ENCODE data around the gene LPIN1. TPM values are rescaled to one million over a fixed set of nuclear protein-coding genes. Genes with fewer than 3 reads are reported as not detected.

The LPIN1 gene
- total RNA-seq, 1 donor from 2014 or later = 12.1 TPM

DNA sequence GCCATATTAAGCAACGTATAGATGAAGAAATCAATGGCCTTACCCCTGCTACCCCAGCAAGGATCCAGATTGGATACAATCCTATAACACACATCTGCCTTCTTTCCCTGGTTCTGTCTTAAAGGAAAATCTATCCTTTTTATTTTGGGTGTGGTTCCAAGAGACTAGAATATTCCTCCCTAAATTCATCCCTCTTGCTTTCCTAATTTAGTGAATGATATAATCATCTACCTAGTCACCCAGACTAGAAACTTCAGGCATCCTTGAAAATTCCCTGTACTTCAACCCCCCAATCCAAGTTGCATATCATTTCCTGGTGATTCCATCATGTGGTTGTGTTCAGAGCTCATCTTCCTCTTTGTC lies 35.1 kb upstream of the LPIN1 start:
- Histone ChIP-seq H3K4me3 (ENCODE audit: low read depth, low read length) (no peak overlapping the region), H3K36me3 (ENCODE audit: control insufficient read depth, insufficient read depth, low read length) (no peaks in the 10 kb centered on the region), H3K27me3 (ENCODE audit: control insufficient read depth, insufficient read depth, low read length) (no peaks in the 10 kb centered on the region)
- DNase-seq (ENCODE audit: low read depth) (no peak), FAIRE-seq (no peak)
- TF ChIP-seq, protein P1, sequence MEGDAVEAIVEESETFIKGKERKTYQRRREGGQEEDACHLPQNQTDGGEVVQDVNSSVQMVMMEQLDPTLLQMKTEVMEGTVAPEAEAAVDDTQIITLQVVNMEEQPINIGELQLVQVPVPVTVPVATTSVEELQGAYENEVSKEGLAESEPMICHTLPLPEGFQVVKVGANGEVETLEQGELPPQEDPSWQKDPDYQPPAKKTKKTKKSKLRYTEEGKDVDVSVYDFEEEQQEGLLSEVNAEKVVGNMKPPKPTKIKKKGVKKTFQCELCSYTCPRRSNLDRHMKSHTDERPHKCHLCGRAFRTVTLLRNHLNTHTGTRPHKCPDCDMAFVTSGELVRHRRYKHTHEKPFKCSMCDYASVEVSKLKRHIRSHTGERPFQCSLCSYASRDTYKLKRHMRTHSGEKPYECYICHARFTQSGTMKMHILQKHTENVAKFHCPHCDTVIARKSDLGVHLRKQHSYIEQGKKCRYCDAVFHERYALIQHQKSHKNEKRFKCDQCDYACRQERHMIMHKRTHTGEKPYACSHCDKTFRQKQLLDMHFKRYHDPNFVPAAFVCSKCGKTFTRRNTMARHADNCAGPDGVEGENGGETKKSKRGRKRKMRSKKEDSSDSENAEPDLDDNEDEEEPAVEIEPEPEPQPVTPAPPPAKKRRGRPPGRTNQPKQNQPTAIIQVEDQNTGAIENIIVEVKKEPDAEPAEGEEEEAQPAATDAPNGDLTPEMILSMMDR (IDR thresholded peaks at IDR 0.05; ENCODE audit: insufficient read depth, low read length, severe bottlenecking) = no peak

DNA sequence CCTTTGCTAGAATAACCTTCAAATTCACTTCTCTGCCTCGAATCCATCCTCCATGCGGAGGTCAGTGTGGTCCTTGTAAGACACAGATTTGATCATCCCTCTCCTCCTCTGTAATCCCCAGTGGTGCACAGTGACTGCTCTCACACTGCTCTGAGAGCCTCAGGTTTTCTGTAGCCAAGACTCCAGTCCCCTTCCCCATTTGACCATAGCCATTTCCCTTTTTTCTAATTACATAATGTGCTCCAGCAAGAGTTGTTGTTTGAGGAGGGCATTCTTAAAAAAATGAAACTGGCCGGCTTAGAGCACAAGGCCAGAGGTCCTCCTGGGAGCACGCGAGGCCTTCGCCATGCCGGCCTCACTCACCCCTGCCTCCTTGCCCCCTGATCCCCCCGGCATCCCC lies 34.7 kb upstream of the LPIN1 start:
- TF ChIP-seq, protein P1 (IDR thresholded peaks at IDR 0.05; ENCODE audit: insufficient read depth, low read length, severe bottlenecking) = no peak
- DNase-seq (ENCODE audit: low read depth) = no peak
- no peaks in the 10 kb centered on the region for H3K27me3 ChIP-seq (ENCODE audit: control insufficient read depth, insufficient read depth, low read length)
- no peak for FAIRE-seq
- H3K4me3 ChIP-seq (ENCODE audit: low read depth, low read length) = no peak overlapping the region
- H3K36me3 ChIP-seq (ENCODE audit: control insufficient read depth, insufficient read depth, low read length) = no peaks in the 10 kb centered on the region

DNA sequence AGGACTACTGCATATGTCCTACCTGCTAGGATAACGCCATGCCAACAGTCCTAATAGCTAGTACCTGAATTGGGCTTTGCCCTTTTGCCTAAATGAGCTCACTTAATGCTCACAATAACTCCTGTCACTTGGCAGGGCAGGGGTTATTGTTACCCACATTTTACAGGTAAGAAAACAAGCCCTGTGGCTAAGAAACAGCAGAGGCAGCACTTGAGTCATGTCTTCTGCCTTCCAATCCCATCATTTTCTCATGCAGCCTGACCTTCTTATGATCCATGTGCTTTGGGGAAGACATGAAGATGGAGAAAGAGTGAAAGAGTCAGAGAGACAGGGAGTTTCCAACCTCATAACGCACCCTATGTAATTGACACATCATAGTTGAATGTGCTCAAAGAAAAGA lies 33.6 kb upstream of the LPIN1 start:
- DNase-seq (ENCODE audit: low read depth) (peak; percentile 30), FAIRE-seq (no peak)
- peaks cover 2% of the 10 kb centered on the region for H3K27me3 ChIP-seq (ENCODE audit: control insufficient read depth, insufficient read depth, low read length)
- no peak overlapping the region for H3K4me3 ChIP-seq (ENCODE audit: low read depth, low read length)
- TF ChIP-seq, protein P1 (IDR thresholded peaks at IDR 0.05; ENCODE audit: insufficient read depth, low read length, severe bottlenecking) = no peak
- H3K36me3 ChIP-seq (ENCODE audit: control insufficient read depth, insufficient read depth, low read length) = no peaks in the 10 kb centered on the region

DNA sequence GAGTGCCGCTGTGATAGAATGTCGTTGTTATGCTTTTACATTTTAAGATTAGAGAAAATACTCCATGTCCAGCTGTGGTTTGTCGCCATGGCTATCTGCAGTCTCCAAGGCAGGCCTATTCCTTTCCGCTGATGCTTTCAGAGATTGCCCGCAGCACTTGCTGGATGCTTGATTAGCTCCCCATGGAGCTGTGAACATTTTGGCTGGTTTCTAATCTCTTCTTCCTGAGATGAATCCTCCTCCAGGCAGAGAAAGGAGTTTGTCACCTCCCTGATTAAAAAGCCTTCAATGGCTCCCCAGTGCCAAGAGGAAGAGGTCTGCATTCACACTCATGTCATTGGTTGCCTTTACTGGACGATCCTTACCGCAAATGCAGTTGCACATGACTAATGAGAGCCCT lies 32.6 kb upstream of the LPIN1 start:
- Histone ChIP-seq H3K27me3 (ENCODE audit: control insufficient read depth, insufficient read depth, low read length) (peaks cover 2% of the 10 kb centered on the region), H3K4me3 (ENCODE audit: low read depth, low read length) (no peak overlapping the region), H3K36me3 (ENCODE audit: control insufficient read depth, insufficient read depth, low read length) (no peaks in the 10 kb centered on the region)
- DNase-seq (ENCODE audit: low read depth) (no peak), FAIRE-seq (no peak)
- TF ChIP-seq, protein P1 (IDR thresholded peaks at IDR 0.05; ENCODE audit: insufficient read depth, low read length, severe bottlenecking) = no peak

DNA sequence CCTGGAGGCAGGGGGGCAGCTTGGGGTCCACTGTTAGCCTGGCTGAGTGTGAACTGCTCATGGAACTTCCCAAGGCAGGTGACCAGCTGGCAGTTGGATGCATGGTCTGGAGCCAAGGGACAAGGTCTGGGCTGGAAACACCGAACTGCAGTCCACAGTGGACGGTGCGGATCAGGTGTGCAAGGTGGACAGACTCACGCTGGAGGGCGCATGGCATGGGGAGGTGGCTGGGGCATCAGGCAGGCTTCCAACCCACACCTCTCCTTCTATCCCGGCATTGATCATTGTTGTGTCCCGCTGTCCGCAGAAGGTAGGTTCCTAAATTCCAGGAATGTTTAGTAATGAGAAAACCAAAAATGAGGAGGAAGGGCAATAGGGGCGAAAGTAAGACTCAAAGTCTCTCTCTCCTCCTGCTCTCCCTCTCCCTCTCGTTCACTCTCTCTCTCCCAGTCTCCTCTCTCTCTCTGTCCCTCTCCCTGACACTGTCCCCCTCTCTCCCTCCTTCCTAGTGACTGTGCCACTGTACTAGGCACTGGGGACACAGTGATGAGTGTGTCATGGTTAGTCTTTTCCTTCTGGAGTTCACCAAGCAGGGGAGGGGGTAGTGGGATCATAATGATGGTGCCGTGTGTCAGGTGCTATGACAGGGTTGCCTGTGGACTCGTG lies 30.3 kb upstream of the LPIN1 start:
- no peak for FAIRE-seq

More for the DNA sequence above, 30.3 kb upstream of the LPIN1 start:
- Histone ChIP-seq H3K27me3 (ENCODE audit: control insufficient read depth, insufficient read depth, low read length) (peaks cover 4% of the 10 kb centered on the region), H3K4me3 (ENCODE audit: low read depth, low read length) (no peak overlapping the region), H3K36me3 (ENCODE audit: control insufficient read depth, insufficient read depth, low read length) (no peaks in the 10 kb centered on the region)
- DNase-seq (ENCODE audit: low read depth) = no peak
- TF ChIP-seq, protein P1 (IDR thresholded peaks at IDR 0.05; ENCODE audit: insufficient read depth, low read length, severe bottlenecking) = no peak

All from bronchial epithelial cell (primary cell).